Measurements from ENCODE around the gene ZNF286A.
"Not testable (repeated sequence)": the region's sequence is repeated elsewhere in the genome, so short reads cannot be mapped to it uniquely, and the experiment has no call there.

The ZNF286A gene

GRCh38 chr17:15742051-15742795, 42.7 kb downstream of the ZNF286A start:
- no peak for DNase-seq (ENCODE audit: low read depth in 1 of 2, low spot score in 1 of 2)
- no peak overlapping the region for H3K27ac ChIP-seq (replicated peaks)
- TF ChIP-seq GABPA (IDR thresholded peaks at IDR 0.05; ENCODE audit: low read depth) (no peak), POLR2AphosphoS5 (IDR thresholded peaks at IDR 0.05; ENCODE audit: low read depth) (no peak), CTCF (IDR thresholded peaks at IDR 0.05; ENCODE audit: insufficient read depth, low read length) (no peak), SPI1 (IDR thresholded peaks at IDR 0.05; ENCODE audit: borderline replicate concordance, low read depth) (no peak)
- no peaks in the 10 kb centered on the region for H3K27me3 ChIP-seq (ENCODE audit: insufficient read depth, poor library complexity, severe bottlenecking)
- H3K4me3 ChIP-seq (replicated peaks; ENCODE audit: insufficient read depth, low read length), result no peak overlapping the region

GRCh38 chr17:15742921-15743320, 43.4 kb downstream of the ZNF286A start:
- no peak overlapping the region for H3K4me3 ChIP-seq (replicated peaks; ENCODE audit: insufficient read depth, low read length)
- H3K27ac ChIP-seq (replicated peaks), result no peak overlapping the region
- TF ChIP-seq CTCF (IDR thresholded peaks at IDR 0.05; ENCODE audit: insufficient read depth, low read length), result no peak
- no peak for TF ChIP-seq GABPA (IDR thresholded peaks at IDR 0.05; ENCODE audit: low read depth)
- no peak for TF ChIP-seq REST (IDR thresholded peaks at IDR 0.05; ENCODE audit: insufficient replicate concordance, low read depth)
- TF ChIP-seq POLR2AphosphoS5 (IDR thresholded peaks at IDR 0.05; ENCODE audit: low read depth), result no peak
- no peak for TF ChIP-seq SPI1 (IDR thresholded peaks at IDR 0.05; ENCODE audit: borderline replicate concordance, low read depth)
- no peaks in the 10 kb centered on the region for H3K27me3 ChIP-seq (ENCODE audit: insufficient read depth, poor library complexity, severe bottlenecking)
- DNase-seq (ENCODE audit: low read depth in 1 of 2, low spot score in 1 of 2), result no peak

- no peak overlapping the region for H3K4me3 ChIP-seq (replicated peaks; ENCODE audit: insufficient read depth, low read length)
- no peak for TF ChIP-seq GABPA (IDR thresholded peaks at IDR 0.05; ENCODE audit: low read depth)
Observed at GRCh38 chr17:15744074-15744676, 44.6 kb downstream of the ZNF286A start.

GRCh38 chr17:15744885-15745284, 45.3 kb downstream of the ZNF286A start:
- TF ChIP-seq REST (IDR thresholded peaks at IDR 0.05; ENCODE audit: insufficient replicate concordance, low read depth), result no peak
- TF ChIP-seq SPI1 (IDR thresholded peaks at IDR 0.05; ENCODE audit: borderline replicate concordance, low read depth), result no peak
- no peak for TF ChIP-seq GABPA (IDR thresholded peaks at IDR 0.05; ENCODE audit: low read depth)
- no peak for TF ChIP-seq POLR2AphosphoS5 (IDR thresholded peaks at IDR 0.05; ENCODE audit: low read depth)
- TF ChIP-seq CTCF (IDR thresholded peaks at IDR 0.05; ENCODE audit: insufficient read depth, low read length), result no peak
- Histone ChIP-seq H3K27ac (replicated peaks) (no peak overlapping the region), H3K4me3 (replicated peaks; ENCODE audit: insufficient read depth, low read length) (no peak overlapping the region), H3K27me3 (ENCODE audit: insufficient read depth, poor library complexity, severe bottlenecking) (no peaks in the 10 kb centered on the region)
- no peak for DNase-seq (ENCODE audit: low read depth in 1 of 2, low spot score in 1 of 2)

More at GRCh38 chr17:15744074-15744676, 44.6 kb downstream of the ZNF286A start:
- Histone ChIP-seq H3K27ac (replicated peaks) (no peak overlapping the region), H3K27me3 (ENCODE audit: insufficient read depth, poor library complexity, severe bottlenecking) (no peaks in the 10 kb centered on the region)
- DNase-seq (ENCODE audit: low read depth in 1 of 2, low spot score in 1 of 2), result no peak

- DNase-seq (ENCODE audit: low read depth in 1 of 2, low spot score in 1 of 2); H3K27me3 ChIP-seq (ENCODE audit: insufficient read depth, poor library complexity, severe bottlenecking); H3K27ac ChIP-seq (replicated peaks); H3K4me3 ChIP-seq (replicated peaks; ENCODE audit: insufficient read depth, low read length): not testable (repeated sequence)
Observed at GRCh38 chr17:15749403-15749802, 49.9 kb downstream of the ZNF286A start.

- DNase-seq (ENCODE audit: low read depth in 1 of 2, low spot score in 1 of 2); H3K4me3 ChIP-seq (replicated peaks; ENCODE audit: insufficient read depth, low read length); H3K27me3 ChIP-seq (ENCODE audit: insufficient read depth, poor library complexity, severe bottlenecking); H3K27ac ChIP-seq (replicated peaks): not testable (repeated sequence)
Observed at GRCh38 chr17:15768865-15769533, 69.4 kb downstream of the ZNF286A start.

Measured in HL-60 (cell line).